Mesenteric fat pad (tissue), 1 donor: ENCODE results near the gene BCKDK. TPM values are rescaled to one million over a fixed set of nuclear protein-coding genes. Genes with fewer than 3 reads are reported as not detected.

Experiments
- total RNA-seq: library from RNA; stranded (reverse); fragmentation: NEBNext Ultra II Directional; extraction: Animal tissue kit (Norgen Biotek cat#: 25700); gene quantifications from one replicate; pipeline ENCODE4 v1.2.1, GENCODE V29; 2021
- donor health status: DM: yes; HTN: yes; CAD: no.

Gene BCKDK
- total RNA-seq, 1 donor from 2014 or later = 42.2 TPM

Other genes with a start within 250 kb of the BCKDK start
- 21.3 TPM for gene BCL7C, start 214.3 kb upstream of the BCKDK start, total RNA-seq
- 4.9 TPM for gene CTF1, start 211.8 kb upstream of the BCKDK start, total RNA-seq
- 11.4 TPM for gene FBXL19, start 184.8 kb upstream of the BCKDK start, total RNA-seq
- gene ORAI3, start 159.3 kb upstream of the BCKDK start, total RNA-seq = 17.9 TPM
- 18.5 TPM for gene SETD1A, start 150.6 kb upstream of the BCKDK start, total RNA-seq
- gene HSD3B7, start 123.2 kb upstream of the BCKDK start, total RNA-seq = 51.1 TPM
- 1.5 TPM for gene STX1B, start 97.7 kb upstream of the BCKDK start, total RNA-seq
- gene STX4, start 74.8 kb upstream of the BCKDK start, total RNA-seq = 111 TPM
- gene ZNF668, start 34.1 kb upstream of the BCKDK start, total RNA-seq = 13.3 TPM
- gene ZNF646, start 34.0 kb upstream of the BCKDK start, total RNA-seq = 11.9 TPM
- 1.2 TPM for gene PRSS53, start 19.4 kb upstream of the BCKDK start, total RNA-seq
- gene VKORC1, start 13.6 kb upstream of the BCKDK start, total RNA-seq = 59.6 TPM
- gene KAT8, start 9.3 kb downstream of the BCKDK start, total RNA-seq = 49.5 TPM
- gene PRSS8, start 27.3 kb downstream of the BCKDK start, total RNA-seq = 0.51 TPM
- 9.8 TPM for gene PRSS36, start 41.7 kb downstream of the BCKDK start, total RNA-seq
- gene FUS, start 71.8 kb downstream of the BCKDK start, total RNA-seq = 224 TPM
- gene PYCARD, start 94.4 kb downstream of the BCKDK start, total RNA-seq = 22.4 TPM
- 0.03 TPM for gene TRIM72, start 105.7 kb downstream of the BCKDK start, total RNA-seq
- not detected for gene PYDC1, start 108.7 kb downstream of the BCKDK start, total RNA-seq
- 35.1 TPM for gene ITGAM, start 151.6 kb downstream of the BCKDK start, total RNA-seq
- gene ITGAX, start 246.8 kb downstream of the BCKDK start, total RNA-seq = 36.4 TPM